Fibroblast of skin of back (primary cell): ENCODE data around the gene C16orf95.
"Not testable (repeated sequence)": the region's sequence is repeated elsewhere in the genome, so short reads cannot be mapped to it uniquely, and the experiment has no call there.

Experiments used
- DNase-seq: peaks from one replicate; pipeline ENCODE4 v3.0.0-alpha.2; 2013

The C16orf95 gene

DNA sequence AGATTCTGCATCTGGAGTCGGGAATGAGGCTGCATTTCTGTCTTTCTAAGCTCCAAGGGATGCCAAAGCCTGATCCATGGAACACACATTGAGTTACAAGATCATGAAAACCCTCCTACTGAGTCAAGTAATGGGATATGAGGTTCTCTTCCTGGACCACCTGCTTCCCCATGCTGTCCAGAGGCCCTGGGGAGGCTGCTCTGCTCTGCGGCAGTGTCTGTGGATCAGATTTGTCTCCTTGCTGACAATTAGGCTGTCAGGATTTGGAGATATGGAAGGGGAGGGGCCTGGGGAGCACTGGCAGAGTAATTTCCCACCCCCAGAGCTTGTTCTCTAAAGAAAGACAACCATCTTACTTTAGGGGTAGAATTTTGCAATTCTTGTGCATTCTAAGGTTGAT is 33.0 kb downstream of the C16orf95 start:
- no peak for DNase-seq

DNA sequence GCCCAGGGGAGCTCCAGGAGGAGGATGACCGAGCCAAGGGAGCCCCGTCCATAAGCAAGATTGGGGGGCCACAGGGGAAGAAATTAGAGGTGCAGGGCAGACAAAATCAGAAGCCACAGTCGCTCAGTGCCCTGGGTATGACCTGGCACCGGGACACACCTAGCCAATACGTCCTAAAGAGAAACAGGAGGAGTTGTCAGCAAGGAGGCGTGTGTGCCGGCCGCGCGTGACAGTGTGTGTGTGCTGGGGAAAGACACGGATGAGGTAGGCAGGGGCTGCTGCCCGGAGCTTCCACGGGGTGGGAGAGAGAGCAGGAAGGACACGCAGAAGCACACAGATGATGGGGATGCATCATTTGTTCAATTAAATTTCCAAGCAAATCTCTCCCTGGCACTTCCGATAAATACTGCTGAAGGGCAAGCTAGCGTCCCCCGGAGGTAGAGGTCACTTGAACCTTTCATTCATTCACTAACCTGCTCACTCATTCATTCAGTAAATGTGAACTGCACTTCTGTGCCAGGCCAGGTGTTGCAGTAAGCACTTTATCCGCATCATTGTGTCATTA is 38.0 kb downstream of the C16orf95 start:
- no peak for DNase-seq

DNA sequence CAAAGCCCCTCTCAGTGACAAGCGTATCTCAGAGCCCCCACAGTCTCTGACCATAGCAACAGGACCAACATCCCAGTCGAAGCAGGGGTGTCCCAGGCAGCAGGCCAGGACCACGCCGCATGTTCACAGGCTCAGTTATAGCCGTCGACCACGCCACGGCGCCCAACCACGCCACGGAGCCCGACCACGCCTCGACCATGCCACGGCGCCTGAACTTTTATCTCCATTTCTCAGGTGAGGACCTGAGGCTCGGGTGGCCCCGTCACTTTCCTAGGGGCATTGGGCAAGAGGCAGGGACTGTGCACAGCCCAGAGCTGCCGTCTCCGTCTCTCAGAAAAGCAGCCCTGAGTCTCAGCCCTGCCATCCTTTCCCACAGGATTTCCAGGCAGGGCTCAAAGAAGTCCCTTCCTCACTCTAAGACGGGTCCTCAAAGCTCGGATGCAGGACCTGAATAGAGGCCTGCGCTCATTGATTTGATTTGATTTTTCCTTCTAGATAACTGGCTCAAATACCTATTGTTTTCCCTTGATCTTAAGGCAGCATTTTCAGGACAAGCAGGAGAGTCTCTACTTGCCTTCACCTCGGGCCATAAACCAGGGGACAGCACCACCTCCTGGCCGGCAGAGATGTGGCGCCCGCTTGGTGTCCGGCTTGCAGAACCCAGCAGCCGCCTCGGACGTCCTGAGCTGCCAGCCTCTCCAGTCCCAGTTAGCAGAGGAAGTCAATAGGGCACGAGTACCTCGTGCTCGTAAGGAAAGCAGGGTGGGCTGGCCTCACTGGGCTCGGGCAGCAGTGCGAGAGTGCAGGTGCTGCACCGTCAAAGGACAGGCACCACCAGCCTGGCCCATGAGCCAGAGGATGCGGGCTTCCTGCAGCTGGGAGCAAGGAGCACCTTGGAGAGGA is 38.8 kb downstream of the C16orf95 start:
- peak; percentile 70 for DNase-seq

DNA sequence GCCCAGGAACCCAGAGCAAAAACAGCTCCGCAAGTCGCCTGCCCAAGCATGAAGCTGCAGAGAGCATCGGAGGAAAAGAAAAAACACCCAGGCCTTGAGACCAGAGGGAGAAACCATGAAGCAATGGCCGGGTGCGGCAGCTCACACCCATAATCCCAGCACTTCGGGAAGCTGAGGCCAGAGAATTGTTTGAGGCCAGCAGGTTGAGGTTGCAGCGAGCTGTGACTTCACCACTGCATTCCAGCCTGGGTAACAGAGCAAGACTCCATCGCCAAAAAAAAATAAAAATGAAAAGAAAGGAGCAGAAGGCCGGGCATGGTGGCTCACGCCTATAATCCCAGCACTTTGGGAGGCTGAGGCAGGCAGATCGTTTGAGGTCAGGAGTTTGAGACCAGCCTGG is 40.3 kb downstream of the C16orf95 start:
- no peak for DNase-seq

DNA sequence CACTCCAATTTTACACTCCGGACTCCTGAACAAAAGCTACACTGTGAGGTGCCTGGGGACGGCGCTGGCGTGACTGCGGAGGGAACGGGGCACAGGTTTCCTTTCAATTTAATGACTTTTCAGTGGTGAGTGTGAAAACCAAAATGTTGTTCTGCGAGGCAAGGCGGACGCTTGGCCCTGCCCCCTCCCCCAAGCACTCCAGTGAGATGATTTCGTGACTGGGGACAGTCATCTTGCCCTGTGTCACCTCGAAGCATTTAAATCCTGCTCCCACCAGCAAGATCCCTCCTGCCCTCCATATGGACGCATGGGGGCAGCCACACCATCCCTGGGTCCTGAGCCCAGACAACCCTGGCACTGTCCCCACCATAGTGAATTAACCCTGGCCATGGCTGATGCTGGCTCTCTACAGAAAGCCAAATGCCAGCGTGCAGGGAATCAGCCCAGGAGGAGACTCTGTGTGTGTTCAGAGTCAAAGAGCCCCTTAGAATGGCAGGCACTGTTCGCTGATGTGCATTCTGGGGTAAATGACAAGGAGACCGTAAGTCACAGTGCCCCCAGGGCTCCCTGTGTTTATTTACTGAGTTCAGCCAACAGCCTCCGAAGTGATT is 41.0 kb downstream of the C16orf95 start:
- no peak for DNase-seq

DNA sequence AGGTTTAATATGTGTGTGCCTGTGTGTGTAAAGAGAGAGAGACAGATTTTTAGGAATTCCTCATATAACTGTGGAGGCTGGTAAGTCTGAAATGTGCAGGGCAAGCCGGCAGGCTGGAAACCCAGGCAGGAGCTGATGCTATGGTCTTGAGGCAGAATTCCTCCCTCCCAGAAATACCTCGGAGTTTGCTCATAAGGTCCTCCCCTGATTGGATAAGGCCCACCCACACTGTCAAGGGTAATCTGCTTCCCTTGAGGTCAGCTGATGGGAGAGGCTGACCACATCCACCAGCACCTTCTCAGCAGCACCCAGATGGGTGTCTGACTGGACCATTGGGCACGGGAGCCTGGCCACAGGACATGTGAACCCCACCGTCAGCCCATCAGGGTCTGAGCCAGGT is 42.4 kb downstream of the C16orf95 start:
- peak; percentile 62 for DNase-seq

DNA sequence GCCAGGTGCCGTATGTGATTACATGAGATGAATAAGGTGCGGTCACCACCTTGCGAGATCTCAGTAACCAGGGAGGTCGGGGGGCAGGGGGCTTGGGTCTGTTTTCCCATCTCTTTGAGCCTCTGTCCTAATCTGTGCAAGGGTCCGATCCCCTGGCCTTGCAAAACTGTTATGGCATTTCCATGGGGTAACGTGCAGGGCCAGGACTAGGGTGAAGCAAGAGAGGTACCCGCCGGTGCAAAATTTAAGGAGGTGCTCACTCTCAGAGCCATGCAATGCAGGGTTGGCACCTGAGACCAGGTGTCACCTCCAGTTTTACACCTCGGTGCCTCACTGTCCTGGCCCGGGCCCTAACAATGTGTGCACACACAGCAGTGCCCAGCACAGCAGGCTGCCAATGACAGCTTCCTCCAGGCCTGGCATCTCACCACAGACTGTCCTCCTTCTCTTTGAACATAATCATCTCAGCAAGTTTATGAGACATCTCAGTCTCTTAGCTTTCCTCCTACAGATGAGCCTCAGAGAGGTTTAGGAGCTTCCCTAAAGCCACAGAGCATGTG is 43.6 kb downstream of the C16orf95 start:
- DNase-seq, result no peak

DNA sequence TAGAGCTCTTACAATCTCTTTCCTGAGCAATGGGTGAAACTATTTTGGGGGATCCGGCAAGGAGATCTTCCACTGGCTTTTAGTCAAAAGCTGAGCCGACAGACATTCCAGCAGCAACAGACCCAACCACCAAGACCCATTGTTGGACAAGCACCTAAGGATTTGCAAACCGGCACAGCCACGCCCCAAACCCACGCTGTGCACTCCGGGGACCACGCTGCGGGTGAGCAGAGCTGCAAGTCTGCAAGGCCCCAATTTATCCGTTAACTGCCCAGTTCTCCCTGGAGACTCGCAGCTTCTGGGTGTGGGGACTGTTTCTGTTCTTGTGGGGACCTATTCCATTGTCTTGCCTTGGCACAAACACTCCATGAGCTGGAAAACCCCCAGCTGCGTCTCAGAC is 45.9 kb downstream of the C16orf95 start:
- no peak for DNase-seq

DNA sequence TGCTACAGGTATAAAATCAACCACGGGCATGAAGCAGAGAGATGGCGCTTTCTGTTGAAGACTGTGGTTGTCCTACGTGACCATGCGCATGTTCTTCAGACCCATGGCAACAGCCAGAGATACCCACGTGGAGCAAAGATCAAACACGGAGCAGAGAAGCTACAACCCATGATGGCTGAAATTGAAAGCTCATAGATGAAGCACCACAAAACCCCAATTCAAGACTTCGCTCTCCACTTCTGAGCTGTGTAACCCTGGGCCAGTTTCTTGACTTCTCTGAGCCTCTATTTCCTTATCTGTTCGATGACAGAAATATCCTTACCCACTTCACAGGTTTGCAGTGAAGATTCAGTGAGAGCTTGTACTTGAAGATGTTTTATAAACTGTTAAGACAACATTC is 49.6 kb downstream of the C16orf95 start:
- no peak for DNase-seq

DNA sequence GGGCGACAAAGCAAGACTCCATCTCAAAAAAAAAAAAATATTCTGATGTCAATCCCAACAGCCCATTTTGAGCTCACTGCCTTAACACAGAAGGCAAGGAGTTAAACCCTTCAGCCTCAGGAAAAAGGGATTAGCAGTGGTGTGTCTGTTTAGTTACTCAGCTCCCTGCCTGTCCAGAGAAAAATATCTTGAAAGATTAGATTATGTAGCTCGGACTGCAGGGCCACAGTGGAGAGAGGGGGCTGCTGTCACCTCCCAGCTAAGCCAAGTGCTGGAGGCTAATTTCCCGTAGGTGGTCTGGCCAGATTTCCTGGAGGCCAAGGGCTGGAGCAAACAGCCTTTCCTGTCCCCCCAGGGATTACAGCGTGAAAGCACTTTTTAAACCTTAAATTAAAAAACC is 50.3 kb downstream of the C16orf95 start:
- no peak for DNase-seq

DNA sequence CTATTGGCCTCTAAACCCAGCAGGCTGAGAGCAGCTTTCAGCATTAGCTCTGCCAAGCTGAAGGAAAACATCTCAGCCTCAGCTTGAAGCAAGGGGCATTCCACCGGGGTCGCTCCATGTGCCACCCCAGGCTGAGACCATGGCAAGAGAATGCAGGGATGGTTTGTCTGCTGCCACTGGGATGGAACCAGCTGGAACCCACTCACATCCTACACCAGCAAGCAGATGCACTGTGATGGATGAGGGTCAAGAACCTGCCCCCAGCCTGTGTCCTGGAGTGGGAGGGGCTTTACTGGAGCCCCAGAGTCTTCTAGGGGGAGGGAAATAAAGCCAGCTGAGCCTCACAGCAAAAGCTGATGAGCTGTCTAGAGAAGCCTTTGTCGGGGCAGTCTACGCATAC is 51.9 kb downstream of the C16orf95 start:
- no peak for DNase-seq

DNA sequence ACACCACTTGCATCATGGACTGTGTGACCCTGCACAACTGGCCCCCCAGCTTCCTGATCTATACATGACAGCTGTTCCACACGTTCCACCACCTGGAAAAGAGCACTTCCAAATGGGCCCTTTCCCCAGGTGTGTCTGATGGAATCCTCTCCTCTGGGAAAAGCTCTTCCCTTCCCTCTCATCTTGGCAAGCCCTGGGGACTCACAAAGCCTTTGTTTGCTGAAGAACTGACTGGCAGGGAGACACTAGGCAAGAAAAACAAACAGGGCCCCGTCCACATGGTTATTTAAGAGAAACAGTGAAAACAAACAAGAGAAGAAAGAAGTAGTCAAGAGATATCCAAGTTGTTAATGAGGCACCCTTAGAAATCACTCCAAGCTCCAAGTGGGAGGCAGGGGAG is 52.6 kb downstream of the C16orf95 start:
- no peak for DNase-seq

DNA sequence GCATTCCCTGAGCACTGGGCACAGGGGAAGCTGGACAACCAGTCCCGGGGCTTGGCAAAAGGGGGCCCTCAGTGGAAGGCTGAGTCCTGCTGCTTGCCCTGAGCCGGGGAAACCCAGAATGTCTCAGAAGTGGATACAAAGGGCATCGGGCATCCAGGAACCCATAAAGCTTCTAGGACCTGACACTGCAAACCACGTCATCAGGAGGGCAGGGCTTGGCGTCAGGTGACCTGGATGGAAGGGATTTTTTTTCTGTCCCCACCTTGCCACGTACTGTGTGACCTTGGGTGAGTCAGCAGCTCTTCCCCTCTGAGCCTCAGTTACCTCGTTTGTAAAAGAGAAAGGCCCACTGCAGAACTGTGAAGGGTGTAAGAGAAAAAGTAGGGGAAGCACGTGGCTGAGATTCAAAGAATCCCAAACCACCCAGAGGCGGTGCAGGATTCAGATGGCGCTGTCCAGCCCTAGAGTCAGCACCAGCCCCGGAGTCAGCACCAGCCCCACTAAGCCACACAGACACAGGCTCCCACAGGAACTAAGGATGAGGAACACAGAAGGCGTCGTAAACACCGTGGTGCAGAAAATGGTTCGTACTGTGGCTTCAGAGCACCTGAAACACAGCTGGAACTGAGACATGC is 53.7 kb downstream of the C16orf95 start:
- no peak for DNase-seq

DNA sequence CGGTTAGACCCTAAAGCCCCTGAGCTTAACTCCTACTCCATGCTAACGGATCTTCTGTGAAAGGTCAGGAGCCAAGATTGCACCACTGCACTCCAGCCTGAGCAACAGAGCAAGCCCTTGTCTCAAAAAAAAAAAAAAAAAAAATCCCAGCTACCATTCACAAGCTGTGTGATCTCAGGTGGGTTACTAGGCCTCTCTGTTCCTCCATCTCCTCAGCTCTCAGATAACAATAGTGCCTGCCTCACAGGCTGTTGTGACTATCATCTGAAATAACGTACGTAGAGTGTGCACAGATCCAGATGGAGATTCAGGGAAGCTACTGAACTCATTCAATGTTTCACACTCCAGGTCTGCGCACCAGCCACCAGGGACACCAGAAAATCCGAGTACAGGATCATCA is 57.8 kb downstream of the C16orf95 start:
- no peak for DNase-seq

DNA sequence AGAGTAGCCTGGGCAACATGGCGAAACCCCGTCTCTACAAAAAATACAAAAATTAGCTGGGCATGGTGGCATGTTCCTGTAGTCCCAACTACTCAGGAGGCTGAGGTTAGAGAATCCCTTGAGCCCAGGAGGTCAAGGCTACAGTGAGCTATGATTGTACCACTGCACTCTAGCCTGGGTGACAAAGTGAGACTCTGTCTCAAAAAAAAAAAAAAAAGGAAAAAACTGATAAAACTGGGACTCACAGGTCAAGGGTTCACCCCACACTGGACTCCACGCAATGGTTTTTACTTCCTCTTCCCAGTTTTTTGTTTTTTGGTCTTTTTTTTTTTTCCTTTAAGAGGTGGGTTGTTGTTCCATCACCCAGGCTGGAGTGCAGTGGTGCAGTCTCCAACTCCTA is 58.5 kb downstream of the C16orf95 start:
- DNase-seq, result not testable (repeated sequence)

DNA sequence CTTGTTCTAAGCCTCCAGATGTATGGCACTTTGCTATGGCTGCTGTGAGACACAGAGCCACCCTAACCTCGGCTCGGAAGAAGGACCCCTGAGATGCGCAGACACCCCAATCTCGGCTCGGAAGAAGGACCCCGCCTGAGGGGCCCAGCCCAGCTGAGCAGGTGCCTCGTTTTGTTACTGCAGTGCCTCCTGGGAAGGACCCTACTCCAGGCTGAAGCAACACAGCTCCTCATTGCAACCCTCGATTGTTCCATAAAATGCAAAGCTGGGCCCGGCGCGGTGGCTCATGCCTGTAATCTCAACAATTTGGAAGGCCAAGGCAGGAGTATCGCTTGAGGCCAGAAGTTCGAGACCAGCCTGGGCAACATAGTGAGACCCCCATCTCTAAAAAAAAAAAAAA is 61.3 kb downstream of the C16orf95 start:
- no peak for DNase-seq

DNA sequence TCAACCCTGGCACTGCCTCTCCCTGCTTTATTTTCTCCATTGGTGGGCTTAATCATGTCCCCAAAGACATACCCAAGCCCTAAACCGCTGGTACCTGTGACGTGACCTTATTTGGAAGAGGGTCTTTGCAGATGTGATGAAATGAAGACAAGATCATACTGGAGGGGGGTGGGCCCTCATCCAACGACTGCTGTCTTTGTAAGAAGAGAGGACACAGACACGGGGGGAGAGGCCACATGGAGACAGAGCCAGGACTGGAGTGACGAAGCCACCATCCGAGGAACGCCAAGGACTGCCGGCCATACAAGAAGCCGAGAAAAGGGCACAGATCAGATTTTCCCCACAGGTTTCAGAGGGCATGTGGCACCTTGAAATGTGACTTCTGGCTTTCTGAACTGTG is 62.5 kb downstream of the C16orf95 start:
- no peak for DNase-seq

DNA sequence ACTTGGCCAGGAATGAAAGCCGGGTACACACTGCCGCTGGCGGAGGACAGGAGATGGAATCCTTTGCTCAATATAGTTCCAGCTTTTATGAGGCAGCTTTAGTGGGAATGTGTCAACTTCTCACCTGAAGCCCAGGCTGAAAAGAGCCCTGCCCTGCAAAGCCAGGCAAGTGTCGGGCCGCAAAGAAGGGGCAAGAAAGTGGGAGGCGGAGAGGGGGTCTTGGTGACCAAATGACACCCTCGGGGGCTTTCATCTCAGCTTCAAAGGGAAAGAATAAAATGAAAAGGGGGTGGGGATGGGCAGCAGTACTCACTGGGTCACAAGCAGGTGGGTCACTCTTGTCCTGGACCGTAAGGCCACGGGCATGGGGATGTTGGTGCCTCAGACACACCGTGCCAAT is 62.9 kb downstream of the C16orf95 start:
- no peak for DNase-seq

DNA sequence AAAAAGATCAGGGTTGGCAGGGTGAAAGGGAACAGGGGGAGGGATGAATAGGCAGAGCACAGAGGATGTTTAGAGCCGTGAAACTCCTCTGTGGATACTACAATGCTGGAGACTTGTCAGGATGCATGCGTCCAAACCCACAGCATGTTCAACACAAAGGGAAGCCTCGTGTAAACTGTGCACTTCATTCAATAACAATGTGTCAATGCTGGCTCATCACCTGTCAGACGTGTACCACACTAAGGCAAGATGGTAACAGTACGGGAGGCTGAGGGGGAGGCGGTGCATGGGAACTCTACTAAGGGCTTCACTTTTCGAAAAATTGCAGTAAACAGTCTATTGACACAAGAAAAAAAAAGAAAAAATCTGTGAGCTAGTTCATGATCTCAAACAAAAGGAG is 63.7 kb downstream of the C16orf95 start:
- DNase-seq, result no peak
